ENCODE results near the gene RNF223. TPM values are rescaled to one million over a fixed set of nuclear protein-coding genes. Genes with fewer than 3 reads are reported as not detected.
"Not testable (repeated sequence)": the region's sequence is repeated elsewhere in the genome, so short reads cannot be mapped to it uniquely, and the experiment has no call there.

The RNF223 gene
- total RNA-seq, 1 experiment from 2014 or later: not detected

DNA sequence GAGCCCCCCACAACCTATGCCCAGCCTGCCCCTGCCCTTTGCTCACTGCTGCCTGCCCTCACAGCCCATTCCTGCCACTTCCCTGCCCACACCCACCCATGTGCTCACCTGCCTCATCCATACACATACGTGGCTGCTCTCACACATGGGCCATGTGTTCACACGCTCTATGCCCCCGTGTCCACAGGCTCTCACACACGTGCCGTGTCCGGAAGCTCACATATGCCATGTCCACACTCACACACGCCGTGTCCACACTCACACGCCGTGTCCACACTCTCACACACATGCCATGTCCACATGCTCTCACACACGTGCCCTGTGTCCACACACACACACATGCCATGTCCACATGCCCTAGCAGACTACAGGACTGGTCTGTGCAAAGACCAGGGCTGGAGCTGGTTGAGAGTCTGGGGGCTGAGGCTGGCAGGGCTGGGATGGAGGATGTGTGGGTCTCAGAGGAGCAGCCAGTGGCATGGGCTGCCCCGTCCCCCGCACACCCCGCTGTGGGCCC lies 583 bp upstream of the RNF223 start:
- DNase-seq (ENCODE audit: extremely low read depth, low read depth): no peak

DNA sequence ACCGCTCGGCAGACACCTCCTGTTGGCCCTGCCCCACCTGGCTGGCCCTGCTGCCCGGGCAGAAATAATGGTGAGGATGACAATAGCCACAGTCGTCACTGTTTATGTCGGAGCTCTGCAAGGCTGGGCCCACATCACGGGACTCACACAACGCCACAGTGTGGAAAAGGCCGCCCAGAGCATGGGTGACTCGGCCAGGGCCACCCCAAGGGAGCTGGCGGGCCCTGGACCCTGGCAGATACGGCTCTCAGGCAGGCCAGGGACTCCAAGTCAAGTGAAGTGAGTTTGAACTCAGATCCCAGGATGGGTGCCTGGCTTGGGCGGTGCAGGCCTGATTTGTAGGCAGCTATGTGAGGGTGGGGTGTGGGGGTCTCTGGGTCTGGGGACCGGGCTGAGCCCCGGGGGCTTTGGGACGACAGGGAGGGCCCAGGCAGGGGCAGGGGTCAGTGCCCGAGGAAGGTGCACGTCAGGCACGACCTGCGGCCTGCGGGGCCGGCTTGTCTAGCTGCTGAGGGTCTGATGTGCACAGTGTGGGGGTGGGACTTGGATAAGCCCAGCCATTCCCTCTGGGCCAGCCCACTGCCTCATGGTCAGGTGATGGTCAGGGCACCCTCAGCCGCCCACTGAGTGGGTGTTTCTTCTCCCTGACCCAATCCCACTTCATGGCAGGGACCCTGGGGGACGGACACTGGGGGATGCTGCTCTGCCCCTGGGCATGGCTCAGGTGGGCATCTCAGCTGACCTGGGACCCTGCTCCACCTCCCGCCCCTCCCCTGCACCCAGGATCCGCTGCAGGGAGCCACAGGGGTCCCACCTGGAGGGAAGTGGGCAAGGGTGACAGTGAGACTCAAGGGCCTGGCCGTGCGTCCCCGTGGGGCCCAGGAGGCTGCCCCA lies 1.0 kb downstream of the RNF223 start:
- DNase-seq (ENCODE audit: extremely low read depth, low read depth): no peak

DNA sequence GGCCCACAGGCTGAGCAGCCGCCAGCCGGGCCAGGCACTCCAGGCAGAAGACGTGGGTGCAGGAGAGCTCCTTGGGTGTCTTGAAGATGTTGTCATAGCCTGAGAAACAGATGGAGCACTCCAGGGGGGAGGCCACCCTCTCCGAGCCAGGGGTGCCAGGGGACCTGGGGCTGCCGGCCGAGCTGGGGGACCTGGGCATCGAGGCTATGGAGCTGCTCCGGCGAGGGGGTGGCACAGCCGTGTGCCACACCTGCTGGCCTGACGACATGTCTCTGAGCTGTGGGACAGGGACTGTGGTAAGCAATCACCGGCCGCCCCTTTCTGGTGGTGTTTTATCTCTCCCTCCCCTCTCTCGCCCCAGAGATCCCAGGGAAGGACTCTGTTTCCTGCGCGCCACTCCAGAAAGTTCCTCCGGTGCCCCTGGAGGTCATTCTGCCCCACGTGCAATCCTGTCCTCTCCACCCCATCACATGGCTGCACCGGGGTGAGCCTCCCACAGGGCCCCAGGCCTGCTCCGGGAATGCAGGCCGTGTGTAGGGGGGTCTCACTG lies 1.7 kb downstream of the RNF223 start:
- no peak for DNase-seq (ENCODE audit: extremely low read depth, low read depth)

GRCh38 chr1:1071486-1072298 lies 2.4 kb downstream of the RNF223 start:
- no peak for DNase-seq (ENCODE audit: extremely low read depth, low read depth)

DNA sequence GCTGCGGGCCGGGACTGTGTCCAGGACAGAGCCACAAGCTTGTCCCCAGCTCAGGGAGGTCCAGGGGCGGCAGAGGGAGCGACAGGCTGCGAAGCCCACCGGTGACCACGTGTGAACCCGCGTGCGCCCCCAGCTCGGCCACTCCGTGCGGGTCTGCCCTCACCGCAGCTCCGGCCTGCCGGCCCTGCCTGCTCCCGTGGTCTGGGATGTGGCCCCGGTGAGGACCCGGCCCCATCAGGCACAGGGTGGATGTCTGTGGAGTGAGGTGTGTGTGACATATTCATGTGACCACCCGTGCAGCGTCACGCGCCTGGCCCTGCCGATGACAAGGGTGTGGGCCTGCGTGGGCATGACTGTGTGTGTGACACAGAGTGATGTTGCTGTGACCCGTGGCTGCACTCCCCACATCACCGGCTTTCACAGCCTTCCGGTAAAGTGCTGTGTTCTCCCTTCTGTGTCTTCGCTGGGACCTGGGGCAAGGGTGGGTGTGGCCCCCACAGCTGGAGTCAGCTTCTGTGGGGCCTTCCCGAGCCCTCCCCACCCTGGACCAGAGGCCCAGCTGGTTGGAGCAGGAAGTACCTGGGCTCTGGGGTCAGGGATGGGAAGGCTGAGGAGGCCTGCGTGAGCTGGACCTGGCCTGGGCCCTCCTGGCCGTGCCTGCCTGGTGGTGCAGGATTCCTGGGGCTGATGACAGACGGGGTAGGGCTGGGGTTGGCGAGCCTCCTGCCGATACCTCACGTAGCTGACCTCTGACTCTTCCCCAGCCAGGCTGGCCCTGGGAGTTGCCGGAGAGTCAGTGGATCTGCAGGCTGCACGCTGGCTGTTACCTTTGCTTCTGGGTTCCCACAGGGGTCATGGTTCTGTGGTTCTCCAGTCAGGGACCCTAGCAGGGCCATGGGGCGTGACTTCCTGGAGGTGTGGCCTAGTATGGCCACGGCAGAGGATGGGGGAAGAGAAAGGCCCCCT lies 4.1 kb downstream of the RNF223 start:
- no peak for DNase-seq (ENCODE audit: extremely low read depth, low read depth)

DNA sequence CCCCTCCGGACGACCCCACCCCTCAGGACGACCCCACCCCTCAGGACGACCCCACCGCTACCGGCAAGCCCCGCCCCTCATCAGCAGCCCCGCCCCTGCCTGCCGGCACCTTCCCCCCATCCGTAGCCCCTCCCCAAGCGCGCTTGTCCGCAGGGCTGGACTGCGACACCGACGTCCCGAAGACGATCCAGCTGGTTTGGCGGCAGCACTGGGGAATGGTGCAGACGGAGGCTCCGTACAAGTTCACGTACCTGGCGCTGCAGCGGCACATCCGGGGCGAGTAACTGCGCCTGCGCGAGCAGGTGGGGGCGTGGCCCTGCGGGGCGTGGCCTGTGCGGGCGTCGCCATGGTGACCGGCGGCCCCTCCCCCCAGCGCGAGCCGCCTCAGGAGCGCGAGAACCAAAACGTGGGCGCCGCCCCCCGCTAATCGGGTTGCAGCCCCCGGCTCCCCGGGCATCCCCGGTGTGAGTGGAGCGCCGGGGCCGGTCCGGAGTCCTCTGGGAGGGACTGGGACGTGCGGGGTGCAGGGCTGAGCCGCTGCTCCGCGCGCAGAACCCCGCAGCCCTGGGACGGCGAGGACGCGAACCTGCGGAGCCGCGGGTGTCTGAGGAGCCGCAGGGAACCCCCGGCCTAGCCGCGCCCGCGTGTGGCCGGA lies 4.9 kb downstream of the RNF223 start:
- DNase-seq (ENCODE audit: extremely low read depth, low read depth): peak; percentile 47

GRCh38 chr1:1068517-1069055 lies 5.5 kb downstream of the RNF223 start:
- no peak for DNase-seq (ENCODE audit: extremely low read depth, low read depth)

GRCh38 chr1:1067860-1068516 lies 6.1 kb downstream of the RNF223 start:
- DNase-seq (ENCODE audit: extremely low read depth, low read depth): no peak

- no peak for DNase-seq (ENCODE audit: extremely low read depth, low read depth)
Observed at GRCh38 chr1:1067284-1067859, 6.7 kb downstream of the RNF223 start.

- DNase-seq (ENCODE audit: extremely low read depth, low read depth): no peak
Observed at GRCh38 chr1:1066403-1067283, 7.5 kb downstream of the RNF223 start.

GRCh38 chr1:1065940-1066304 lies 8.2 kb downstream of the RNF223 start:
- not testable (repeated sequence) for DNase-seq (ENCODE audit: extremely low read depth, low read depth)

GRCh38 chr1:1065265-1065939 lies 8.7 kb downstream of the RNF223 start:
- DNase-seq (ENCODE audit: extremely low read depth, low read depth): no peak

GRCh38 chr1:1063945-1064831 lies 9.9 kb downstream of the RNF223 start:
- no peak for DNase-seq (ENCODE audit: extremely low read depth, low read depth)

DNA sequence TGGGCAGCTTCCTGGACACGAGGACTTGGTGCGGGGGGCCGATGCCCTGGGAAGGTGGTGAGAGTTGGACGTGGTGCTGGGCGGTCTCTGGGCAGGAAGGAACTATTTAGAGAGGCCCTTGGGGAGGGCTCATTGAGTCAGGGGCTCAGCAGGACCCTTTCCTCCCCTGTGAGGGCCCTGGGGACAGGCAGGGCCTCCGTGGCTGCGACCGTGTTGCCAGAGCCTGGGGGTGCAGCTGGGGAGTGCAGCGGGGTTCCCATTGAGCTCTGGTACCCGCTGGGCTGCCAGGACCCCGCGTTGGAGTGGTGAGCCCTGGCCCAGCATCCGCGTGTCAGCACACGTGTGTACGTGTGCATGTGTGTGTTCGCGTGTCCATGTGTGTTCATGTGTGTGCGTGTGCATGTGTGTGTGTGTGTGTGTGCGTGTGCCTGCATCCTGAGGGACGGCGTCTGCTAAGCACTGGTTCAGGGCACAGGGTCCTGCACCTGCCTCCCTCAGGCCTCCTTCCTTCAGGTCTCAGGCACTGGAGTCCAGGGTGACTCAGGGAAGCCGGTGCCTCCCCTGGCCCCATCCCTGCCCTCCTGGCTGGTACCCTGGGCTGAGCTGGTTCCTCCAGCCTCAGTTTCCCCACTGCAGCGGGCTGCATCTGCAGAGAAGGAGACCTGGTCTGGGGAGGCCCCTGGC lies 10.7 kb downstream of the RNF223 start:
- no peak for DNase-seq (ENCODE audit: extremely low read depth, low read depth)
